HG03571 (cell line): Measurements from ENCODE around the gene LMX1A.

ENCODE experiments used
- ATAC-seq: cut with Tn5 transposase; IDR thresholded peaks from one replicate; pipeline ENCODE4 v1.9.1; 2021; ENCODE audit not compliant: unreplicated experiment

The LMX1A gene

DNA sequence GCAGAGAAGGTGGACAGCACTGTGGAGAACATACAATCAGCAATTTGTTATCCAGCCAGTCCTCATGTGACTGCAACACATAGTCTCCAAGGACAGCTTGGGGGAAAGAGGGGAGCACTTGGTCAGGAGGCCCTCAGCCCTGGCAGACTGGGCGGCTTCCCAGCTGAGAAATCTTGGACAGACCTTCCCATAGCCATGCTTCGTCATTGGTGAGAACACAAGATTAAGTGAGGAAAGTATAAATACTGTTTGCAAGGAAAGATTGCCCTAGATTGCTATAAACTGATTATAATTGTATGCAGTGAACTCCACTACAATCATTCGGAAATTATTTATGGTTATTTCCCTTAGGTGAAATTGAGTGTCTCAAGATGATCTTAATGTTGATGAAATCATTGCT is 131.5 kb downstream of the LMX1A start:
- ATAC-seq, result no peak

DNA sequence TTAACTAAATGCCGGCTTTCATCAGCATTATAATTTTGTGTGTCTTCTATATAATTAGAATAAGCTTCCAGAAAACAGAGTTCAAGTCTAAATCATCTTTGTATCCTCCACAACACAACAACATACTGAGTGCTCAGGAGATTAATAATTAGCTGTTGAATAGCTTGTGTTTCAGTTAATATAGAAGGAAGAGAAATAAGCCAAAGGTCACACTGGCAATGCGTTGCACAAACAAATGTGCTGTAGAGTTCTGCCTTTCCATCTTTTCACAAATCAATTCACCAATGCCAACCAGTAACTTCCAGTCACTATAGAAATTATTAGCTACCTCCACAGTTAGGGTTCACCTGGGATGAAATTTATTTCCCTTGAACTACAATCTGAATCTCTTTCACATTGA is 132.0 kb downstream of the LMX1A start:
- no peak for ATAC-seq

DNA sequence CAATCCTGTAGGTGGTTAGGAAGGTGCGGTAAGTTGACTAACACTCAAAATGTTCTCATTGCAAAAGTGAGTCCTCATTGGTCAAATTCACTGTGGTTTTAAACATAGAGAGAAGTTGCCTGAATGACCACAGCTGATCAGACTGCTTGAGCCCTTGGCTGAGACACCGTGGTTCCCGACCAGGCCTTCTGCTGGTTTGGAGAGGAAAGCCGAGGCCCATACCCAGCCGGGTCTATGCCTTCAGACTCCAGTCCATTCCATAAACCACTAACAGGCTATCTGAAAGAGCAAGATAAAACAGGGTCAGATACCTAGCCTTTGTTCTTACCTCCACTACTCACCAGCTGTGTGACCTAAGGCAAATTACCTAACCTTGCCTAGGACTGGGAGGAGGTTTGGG is 133.9 kb downstream of the LMX1A start:
- ATAC-seq, result no peak

DNA sequence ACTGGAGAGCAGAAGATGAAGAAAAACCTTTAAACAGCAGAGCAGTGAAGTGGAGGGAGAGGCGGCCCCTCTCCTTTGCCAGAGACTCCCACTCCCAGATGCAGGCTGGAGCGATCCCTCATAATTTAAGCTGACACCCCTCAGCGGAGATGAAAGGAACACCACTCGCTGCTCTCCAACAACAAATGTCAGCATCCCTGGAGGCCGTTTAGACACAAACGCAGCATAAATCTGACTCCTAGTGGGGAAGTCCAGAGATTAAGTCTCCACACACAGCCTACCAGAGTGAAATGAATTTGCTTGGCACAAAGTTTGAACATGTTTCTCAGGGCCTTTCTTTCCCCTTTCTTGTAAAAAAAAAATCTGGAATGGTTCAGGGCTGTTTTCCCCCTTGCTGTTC is 137.8 kb downstream of the LMX1A start:
- no peak for ATAC-seq

DNA sequence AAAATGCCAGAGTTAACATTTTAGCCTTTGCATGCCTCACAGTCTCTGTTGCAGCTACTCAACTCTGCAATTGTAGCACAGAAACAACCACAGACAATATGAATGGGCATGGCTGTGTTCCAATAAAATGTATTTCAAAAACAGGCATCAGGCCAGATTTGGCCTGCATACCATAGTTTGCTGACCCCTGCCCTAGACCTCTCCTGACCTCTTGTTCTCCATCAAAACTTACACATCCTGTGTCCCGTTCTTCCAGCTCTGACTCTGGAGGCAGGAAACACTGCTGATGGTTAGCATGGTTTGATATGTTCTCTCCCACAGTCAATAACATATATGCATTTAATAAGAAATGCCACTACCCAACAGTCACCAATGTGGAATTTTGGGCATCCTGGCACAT is 138.6 kb downstream of the LMX1A start:
- ATAC-seq, result no peak

DNA sequence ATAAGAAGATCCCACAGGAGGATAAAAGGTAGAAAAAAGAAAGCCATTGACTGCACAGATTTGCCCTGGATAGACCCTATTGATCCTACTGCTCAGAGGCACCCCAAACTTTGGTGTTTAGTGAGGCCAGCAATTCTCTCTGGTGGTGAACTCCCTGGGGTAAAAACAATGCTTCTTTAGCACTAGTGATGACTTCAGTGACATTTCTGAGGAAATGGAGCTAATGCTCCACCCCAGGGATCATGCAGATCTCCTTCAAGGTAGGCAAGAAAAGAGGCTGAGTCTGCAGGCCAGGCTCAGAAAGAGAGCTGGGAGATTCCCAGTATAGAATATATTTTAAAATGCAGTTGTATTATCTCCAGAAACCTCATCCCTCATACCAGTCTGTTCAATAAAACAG is 140.3 kb downstream of the LMX1A start:
- no peak for ATAC-seq

DNA sequence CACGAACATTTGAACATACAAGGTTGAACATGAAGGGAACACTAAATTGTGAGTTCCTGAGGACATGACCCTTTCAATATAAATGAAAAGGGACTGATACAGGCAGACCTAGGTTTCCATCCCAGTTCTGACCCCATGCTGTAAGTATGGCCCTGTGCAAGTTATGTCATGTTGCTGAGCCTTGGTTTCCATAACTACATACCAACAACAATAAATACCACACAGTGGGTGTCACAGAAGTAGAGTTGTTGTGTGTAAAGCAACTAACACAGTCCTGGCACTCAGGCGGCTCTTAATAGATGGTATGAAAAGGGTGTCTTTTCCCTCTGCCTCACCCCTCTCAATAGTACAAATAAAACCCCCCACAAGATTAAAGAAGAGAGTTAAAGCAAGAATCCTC is 140.8 kb downstream of the LMX1A start:
- no peak for ATAC-seq

DNA sequence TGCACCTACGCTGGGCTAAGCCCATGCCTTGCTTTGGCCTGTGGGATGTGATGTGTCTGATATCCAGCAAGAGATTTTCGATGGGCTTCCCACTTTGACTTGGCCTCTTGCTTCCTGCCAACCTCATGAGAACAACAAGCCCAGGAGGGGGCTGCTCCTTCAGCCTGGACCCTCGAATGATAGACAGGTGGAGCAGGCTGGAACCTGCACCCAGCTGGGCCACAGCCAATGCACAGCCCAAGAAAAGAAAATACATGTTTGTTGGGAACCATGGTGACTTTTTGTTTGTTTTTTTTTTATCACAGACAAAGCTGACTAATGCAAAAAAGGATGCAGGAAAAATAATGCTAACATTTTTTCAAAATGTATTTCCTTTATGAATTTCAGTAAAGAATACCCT is 144.3 kb downstream of the LMX1A start:
- ATAC-seq, result no peak

DNA sequence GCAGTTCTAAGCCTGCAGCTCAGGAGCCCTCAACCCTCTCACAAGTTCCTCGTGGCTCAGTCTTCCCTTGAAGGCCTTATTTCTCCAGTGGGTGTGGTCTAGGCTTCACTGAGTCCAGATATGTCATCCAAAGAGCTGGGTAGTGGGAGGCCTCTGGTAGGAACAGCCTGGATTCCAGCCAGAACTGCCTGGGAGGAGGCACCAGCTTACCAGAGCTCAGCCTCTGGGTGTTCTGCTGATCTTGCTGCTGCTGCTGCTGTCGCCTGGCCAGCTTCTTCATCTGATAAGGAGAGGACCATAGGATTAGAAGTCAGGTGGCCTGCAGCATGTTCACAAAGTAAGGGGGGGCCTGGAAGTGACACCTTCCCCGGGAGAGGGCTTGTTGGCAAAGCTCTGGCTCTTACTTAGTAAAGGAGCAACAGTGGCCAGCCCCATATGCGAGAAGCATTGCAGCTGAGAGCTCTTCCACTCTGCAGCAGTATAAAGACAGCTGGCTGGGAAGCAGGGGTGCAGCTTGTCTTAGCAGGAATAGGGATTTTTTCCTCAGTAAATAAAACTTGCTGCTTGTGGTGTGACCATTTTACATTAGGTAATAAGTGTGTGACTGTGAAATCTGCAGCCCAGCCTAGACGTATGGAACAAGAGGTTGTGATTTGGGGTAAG is 148.5 kb downstream of the LMX1A start:
- no peak for ATAC-seq

DNA sequence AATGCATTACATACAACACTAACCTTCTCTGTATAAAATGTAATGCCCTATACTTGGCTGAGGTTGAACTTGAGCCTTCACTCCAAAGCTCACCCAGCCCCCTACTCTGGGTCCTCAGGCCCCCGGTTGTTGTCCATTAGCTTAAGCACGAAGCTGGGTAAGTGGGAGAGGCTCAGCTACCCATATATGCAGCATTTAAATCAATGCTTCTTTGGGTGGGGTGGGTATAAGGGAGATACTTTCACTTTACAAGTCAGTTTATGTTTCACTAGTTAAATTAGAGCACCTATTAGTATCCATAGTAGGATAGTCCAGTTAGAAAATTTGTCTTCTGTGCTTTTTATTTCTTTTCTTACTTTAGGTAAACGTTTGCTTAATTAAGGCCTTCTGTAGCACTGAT is 151.4 kb downstream of the LMX1A start:
- no peak for ATAC-seq

DNA sequence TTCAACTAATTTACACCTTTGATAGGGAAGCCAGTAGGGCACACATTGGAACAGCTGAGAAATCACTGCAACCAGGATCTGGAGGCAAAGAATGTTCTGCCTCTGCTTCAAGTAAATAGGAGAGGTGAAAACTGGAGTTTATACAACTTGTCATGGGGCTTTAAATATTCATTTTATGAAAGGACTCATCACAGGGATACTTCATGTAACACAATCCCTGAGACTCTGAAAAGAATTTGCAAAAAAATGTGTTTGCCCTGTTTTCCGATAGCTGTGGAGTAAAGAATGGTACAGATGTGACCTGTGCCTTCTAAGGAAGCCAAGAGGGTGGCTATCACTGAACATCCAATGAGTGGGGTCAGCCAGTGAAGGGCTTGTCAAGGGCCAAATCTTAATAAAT is 152.0 kb downstream of the LMX1A start:
- ATAC-seq, result no peak

DNA sequence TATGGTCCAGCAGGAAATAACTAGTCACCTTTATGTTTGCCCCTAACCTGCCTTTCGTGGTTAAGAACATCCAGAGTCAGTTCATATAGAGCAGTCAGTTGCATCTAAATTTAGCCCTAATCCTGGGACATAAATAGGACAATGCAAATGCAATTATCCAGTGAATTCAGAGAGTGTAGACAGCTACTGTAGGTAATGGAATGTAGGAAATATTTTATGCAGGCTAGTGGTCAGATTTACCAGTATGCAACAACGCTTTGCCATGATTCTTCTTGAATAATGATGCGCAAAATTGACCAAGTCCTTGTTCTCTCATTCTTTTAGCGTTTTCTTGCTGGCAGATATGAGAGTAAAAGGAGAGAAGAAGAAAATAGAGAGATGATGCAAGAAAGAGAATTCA is 165.4 kb downstream of the LMX1A start:
- no peak for ATAC-seq

DNA sequence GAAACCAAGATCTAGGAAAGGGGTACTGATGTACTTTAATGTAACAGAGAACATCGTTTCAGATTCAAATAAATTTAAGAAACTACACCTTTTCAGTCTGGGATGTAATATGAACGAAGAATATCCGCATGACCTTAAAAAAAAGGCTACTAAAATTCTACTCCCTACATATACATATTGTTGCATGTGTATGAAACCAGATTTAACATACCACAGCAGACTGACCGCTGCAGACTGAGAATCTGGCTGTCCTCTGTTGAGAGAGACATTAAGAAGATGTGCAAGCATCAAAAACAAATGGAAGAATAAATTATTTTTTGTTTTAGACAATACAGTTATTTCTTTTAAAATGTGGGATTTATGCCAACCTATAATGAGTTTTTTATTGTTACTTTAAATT is 166.6 kb downstream of the LMX1A start:
- no peak for ATAC-seq

DNA sequence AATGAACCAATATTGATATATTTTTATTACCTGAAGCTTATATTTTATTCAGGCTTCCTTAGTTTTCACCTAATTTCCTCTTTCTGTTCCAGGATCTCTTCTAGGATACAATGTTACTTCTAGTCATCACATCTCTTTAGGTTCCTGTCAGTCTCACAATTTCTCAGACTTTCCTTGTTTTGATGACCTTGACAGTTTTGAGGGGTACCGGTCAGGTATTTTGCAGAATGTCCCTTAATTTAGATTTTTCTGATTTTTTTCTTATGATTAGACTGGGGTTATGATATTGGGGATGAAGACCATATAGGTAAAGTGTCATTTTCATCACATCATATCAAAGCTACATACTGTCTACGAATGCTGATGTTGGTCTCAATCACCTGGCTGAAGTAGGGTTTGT is 167.5 kb downstream of the LMX1A start:
- ATAC-seq, result no peak

DNA sequence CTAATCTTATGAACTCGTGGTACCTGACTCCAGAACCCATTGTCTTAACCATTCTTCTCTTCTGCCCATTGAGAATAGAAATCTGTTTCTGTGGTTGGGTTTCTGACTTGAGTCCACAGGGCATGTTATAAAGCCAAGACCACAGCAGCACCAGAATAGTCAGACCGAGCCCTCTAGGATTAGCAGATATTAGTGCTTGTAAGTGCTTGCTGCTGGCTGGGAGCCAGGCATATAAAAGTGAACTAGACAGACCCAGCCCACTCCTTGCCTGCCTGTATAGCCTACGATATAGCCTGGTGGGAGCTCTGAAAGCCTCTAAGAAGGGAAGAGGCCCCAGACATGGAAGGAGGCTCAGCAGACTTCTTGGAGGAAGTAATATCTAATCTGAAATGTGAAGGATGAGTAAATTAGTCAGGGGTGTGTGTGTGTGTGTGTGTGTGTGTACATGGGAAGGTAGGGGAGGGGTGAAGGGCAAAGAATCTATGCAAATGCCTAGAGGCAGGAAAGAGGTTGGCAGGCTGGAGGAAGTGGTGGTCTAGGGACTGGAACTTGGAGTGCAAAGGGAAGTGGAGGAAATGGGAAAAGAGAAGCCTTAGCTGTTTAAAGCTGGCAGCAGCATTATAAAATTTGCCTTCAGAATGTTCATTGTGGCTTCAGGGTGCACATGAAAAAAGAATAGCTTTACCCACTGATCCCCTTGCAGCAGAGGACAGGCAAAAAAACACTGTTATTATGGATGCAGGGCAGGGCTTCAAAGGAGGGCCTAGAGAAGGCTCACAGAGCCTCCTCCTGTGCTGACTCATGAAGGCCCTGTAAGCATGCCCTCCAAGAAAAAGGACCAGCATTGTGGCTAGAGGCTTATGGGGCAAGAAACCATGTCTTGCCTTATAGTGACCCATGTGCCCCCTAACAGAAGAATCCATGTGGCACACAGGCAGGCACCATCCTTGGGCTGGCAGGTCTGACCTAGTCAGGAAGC is 169.2 kb downstream of the LMX1A start:
- no peak for ATAC-seq

DNA sequence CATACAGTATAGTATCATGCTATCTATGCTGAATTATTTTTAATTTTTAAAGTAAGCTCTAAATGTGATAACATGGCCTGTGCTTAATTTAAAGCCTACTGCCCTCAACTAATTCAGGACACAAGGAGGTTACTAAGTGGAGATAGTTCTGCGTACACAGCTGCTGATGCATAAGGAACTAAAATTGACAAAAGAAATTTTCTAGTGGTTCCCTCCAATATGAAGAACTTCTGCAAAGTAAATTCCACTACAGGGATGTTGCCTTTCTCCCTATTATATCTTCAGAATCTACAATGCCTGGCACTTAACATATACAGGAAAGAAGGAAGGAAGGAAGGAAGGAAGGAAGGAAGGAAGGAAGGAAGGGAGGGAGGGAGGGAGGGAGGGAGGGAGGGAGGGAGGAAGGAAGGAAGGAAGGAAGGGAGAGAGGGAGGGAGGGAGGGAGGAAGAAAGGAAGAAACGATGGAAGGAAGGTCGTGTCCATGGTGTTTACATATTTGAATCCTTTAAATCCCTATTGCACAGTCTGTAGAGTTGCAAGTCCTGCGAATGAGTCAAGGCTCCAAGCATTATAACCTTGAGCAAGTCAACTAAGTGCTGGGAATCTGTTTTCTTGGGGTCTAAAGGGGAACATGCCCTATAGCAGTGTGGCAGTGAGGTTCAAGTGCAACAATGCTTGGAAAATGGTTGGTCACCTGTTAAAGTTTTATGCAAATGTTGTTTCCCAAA is 171.2 kb downstream of the LMX1A start:
- no peak for ATAC-seq

DNA sequence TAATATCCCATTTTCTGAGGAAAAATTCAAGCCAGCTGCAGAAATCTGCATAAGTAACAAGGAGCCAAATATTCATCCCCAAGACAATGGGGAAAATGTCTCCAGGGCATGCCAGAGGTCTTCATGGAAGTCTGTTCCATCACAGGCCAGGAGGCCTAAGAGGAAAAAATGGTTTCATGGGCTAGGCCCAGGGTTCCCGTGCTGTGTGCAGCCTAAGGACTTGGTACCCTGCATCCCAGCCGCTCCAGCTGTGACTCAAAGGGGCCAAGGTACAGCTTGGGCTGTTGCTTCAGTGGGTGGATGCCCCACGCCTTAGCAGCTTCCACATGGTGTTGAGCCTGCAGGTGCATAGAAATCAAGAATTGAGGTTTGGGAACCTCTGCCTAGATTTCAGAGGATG is 173.5 kb downstream of the LMX1A start:
- no peak for ATAC-seq

DNA sequence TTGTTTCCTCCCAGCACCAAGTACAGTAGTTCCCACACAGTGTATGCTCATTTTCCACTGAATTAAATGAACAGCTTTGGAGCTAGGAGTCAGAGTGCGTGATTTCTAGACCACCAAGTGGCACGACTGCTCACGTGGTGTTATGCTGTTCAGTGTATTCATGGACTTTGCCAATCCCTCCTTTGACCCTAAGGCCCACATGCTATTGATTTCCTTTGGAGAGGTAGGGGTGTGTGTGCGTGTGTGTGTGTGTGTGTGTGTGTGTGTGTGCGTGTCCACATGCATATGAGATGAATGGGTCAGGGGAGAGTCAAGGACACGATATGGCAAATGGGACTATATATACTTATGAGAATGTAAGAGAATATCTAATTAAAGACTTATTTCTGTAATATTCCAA is 177.2 kb downstream of the LMX1A start:
- ATAC-seq, result no peak

DNA sequence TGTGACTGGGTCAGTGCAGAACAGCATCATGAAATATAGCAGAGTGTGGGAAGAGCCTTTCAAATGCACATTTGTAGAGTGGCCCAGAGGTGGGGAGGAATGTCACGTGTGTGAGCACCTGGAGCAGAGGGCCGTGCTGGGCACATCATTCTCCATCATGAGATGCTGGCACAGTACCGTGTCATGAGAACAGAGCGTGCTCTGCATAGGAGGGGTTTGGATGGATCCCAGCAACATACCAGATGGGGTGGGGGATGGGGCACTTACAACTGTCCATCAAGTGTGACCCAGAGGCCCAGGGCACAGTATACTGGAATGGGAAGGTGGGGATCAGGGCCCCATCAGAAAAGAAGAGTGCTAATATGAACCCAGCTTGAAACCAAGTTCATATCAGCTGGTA is 182.0 kb downstream of the LMX1A start:
- ATAC-seq, result no peak

DNA sequence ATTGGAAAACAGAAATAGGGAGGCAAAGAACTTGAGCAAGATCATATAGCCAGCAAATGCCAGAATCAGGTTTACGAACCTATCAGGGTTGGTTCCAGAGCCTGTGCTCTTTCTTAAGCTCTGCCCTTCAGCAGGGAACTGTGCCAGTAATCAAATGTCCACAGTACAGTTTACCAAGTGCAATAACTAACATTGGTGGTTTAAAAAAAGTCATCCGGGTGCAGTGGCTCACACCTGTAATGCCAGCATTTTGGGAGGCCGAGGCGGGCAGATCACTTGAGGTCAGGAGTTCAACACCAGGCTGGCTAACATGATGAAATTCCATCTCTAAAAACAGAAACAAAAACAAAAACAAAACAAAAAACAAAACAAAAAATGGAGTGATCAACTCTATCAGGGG is 182.7 kb downstream of the LMX1A start:
- ATAC-seq, result no peak

DNA sequence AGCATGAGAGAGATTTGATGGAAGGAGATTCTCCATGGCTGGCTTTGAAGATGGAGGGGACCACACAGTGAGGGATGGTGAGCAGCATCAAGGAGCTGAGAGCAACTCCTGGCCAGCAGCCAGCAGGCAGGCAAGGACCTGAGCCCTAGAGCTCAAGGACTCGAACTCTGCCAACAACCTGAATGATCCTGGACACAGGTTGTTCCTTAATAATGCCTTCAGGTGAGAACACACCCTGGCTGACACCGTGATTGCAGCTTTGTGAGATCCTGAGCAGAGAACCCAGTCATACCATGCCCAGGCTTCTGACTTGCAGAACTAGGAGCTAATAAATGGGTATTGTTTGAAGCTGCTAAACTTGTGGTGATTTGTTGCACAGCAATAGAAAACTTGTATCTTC is 183.1 kb downstream of the LMX1A start:
- ATAC-seq, result no peak

DNA sequence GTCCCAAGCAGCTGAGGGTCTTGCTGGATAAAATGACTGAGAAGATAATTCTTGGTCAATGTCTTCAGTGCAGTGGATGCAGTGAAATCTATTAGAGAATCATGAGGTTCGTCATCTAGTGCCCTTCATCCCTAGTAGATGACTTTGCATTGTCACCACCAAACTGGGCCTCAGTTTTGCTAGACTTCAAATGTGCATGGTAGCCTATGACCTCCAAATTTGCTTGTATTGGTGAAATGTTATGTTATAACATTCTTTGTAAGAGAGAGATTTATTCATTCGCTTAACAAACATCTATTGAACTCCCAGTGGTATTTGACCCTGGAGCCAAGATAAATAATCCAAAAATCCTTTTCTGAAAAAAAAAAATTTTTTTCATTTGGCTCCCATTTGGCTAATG is 183.8 kb downstream of the LMX1A start:
- ATAC-seq, result no peak
